Cardiac muscle cell (in vitro differentiated cells and primary cell): ENCODE data around the gene GRAMD2B. TPM values are rescaled to one million over a fixed set of nuclear protein-coding genes. Genes with fewer than 3 reads are reported as not detected.

ENCODE experiments used
- DNase-seq, 2 donors: peaks; one replicate each; pipeline versions ENCODE4 v3.0.0 to v3.0.0-alpha.2; 2010 to 2017; ENCODE audit warnings: low read depth in 1 of 2, low spot score in 1 of 2
- H3K27ac ChIP-seq: fragments of 200-600 bp; sonication (generic); 2 replicates; pipeline ENCODE4 v1.5.1; 2016
- H3K27me3 ChIP-seq: fragments of 200-600 bp; sonication (generic); 2 replicates; pipeline ENCODE4 v1.6.0; 2016; ENCODE audit warnings: control low read depth
- H3K36me3 ChIP-seq: fragments of 200-600 bp; sonication (generic); 2 replicates; pipeline ENCODE4 v1.5.1; 2016; ENCODE audit warnings: control low read depth
- H3K4me1 ChIP-seq: fragments of 200-600 bp; sonication (generic); 2 replicates; pipeline ENCODE4 v1.8.1; 2017; ENCODE audit warnings: low read depth, mild to moderate bottlenecking, mixed run types
- H3K4me3 ChIP-seq: fragments of 200-600 bp; sonication (generic); 2 replicates; pipeline ENCODE4 v1.5.1; 2016; ENCODE audit warnings: mild to moderate bottlenecking
- H3K9me3 ChIP-seq: fragments of 200-600 bp; sonication (generic); 2 replicates; pipeline ENCODE4 v1.5.1; 2017; ENCODE audit warnings: low read depth, mild to moderate bottlenecking, control low read depth
- polyA plus RNA-seq: library from polyadenylated mRNA; unstranded; fragments of >200 nt; fragmentation: Nextera tagmentation; extraction: Ambion mirVana; gene quantifications from 2 replicates; pipeline ENCODE4 v1.2.1, GENCODE V29; 2016
- total RNA-seq: library from RNA; depleted of rRNA; stranded (reverse); fragments of >200 nt; gene quantifications from 2 replicates; pipeline ENCODE4 v1.2.3, GENCODE V29; 2016
- TF ChIP-seq, protein P1 (sequence below): IDR thresholded peaks from 2 replicates; pipeline ENCODE4 v1.5.1; 2012; ENCODE audit warnings: low read depth, mild to moderate bottlenecking, low read length

Gene GRAMD2B
- total and polyA plus RNA-seq, 2 experiments from 2014 or later = 17.7 to 26.8 TPM

DNA sequence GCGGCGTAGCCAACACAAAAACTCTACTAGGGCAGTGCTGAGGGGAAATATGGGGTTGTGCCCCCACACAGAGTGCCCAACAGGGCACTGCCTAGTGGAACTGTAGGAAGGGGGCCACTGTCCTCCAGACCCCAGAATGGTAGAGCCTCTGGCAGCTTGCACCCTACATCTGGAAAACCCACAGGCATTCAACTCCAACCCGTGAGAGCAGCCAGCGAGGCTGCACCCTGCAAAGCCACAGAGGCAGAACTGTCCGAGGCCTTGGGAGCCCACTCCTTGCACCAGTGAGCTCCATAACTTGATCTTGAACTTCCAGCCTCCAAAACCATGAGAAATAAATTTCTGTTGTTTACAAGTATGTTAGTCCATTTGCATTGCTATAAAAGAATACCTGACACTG is 27.7 kb downstream of the GRAMD2B start:
- no peaks in the 10 kb centered on the region for H3K9me3 ChIP-seq
- H3K4me3 ChIP-seq = no peak overlapping the region
- TF ChIP-seq, protein P1, sequence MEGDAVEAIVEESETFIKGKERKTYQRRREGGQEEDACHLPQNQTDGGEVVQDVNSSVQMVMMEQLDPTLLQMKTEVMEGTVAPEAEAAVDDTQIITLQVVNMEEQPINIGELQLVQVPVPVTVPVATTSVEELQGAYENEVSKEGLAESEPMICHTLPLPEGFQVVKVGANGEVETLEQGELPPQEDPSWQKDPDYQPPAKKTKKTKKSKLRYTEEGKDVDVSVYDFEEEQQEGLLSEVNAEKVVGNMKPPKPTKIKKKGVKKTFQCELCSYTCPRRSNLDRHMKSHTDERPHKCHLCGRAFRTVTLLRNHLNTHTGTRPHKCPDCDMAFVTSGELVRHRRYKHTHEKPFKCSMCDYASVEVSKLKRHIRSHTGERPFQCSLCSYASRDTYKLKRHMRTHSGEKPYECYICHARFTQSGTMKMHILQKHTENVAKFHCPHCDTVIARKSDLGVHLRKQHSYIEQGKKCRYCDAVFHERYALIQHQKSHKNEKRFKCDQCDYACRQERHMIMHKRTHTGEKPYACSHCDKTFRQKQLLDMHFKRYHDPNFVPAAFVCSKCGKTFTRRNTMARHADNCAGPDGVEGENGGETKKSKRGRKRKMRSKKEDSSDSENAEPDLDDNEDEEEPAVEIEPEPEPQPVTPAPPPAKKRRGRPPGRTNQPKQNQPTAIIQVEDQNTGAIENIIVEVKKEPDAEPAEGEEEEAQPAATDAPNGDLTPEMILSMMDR = no peak
- H3K36me3 ChIP-seq = no peaks in the 10 kb centered on the region
- H3K27me3 ChIP-seq = no peaks in the 10 kb centered on the region
- no peak overlapping the region for H3K27ac ChIP-seq
- DNase-seq = no peak
- H3K4me1 ChIP-seq = peaks cover 14% of the 10 kb centered on the region

DNA sequence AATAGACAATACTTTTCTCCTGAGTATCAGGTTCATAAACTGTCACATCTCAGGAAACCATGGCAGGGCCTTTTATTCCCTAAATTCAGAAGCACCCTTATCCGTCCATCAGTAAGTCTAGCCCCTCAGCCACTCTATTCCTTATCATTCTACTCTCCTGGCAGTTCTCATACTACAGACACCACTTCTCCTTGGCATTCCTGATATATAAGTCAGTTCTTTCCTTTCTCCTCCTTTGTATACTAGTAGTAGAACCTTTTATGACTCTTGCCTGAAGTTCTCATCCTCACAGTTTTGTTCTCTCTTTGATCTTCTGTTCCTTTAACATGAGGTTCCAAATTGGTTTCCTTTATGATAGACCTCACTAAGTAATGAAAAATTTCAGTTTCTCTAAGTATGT is 29.3 kb downstream of the GRAMD2B start:
- no peak overlapping the region for H3K4me3 ChIP-seq
- H3K9me3 ChIP-seq = no peaks in the 10 kb centered on the region
- no peak for DNase-seq
- peaks cover 14% of the 10 kb centered on the region for H3K4me1 ChIP-seq
- no peak overlapping the region for H3K27ac ChIP-seq
- no peaks in the 10 kb centered on the region for H3K27me3 ChIP-seq
- TF ChIP-seq, protein P1 = no peak
- H3K36me3 ChIP-seq = no peaks in the 10 kb centered on the region

DNA sequence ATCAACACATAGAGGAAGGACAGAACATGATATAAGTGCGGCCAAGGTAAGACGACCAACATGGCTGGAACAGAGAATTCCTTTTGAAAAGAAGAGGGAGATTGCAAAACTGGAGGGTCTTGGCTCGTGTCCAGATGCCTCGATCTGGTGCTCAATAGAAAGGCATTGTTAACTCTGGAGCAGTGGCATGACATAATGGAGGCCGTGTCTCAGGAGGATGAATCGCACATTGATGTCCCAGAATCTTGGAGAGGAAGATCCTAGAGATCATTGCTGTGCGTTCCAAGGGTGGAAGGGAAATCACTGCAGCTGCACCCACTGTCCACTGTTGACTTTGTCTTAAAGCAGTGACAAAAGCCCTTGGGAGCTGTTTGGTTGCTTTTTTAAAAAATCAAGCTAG is 30.9 kb downstream of the GRAMD2B start:
- peak in 1 of 2 donors; percentile 66 for DNase-seq
- no peaks in the 10 kb centered on the region for H3K36me3 ChIP-seq
- no peaks in the 10 kb centered on the region for H3K9me3 ChIP-seq
- H3K4me3 ChIP-seq = no peak overlapping the region
- peaks cover 14% of the 10 kb centered on the region for H3K4me1 ChIP-seq
- TF ChIP-seq, protein P1 = no peak
- no peak overlapping the region for H3K27ac ChIP-seq
- H3K27me3 ChIP-seq = no peaks in the 10 kb centered on the region

DNA sequence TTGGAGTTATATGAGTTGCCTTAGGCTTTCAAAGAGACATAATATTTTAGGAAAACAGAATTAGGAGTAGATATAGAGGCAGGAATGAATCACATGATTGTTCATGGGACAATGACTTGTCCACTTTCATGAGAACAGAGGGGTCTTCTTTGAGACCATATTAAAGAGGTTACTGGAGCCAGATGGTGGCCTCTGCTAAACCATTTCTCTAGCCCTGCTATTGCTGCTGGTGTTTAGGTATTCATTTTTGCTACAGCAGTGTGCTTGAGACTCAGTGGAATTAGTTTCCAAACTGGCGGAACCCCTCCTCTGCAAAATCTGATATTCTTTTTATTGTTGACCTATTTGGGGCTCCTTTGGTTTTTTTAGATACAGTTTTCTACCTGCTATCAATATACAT is 31.3 kb downstream of the GRAMD2B start:
- Histone ChIP-seq H3K4me3 (no peak overlapping the region), H3K36me3 (no peaks in the 10 kb centered on the region), H3K27ac (no peak overlapping the region), H3K4me1 (peaks cover 14% of the 10 kb centered on the region), H3K9me3 (no peaks in the 10 kb centered on the region), H3K27me3 (no peaks in the 10 kb centered on the region)
- DNase-seq = no peak
- TF ChIP-seq, protein P1 = no peak

DNA sequence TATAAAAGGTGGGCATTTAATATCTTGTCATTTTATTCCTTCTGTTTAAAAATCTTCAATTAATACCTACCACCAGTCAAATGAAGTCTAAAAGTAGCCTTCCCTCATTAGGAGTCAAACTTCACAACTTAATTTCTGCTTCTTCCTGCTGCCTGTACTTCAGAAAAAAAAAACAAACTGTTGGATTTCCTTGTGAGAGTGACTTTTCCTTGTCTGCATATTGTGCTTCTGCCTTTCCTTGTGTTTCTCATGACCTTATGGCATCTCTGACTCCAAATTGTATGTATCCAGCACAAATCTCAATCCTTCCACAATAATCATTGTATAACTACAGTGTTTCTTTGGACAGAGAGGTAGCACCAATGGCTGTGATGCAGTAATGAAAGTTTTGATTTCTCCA is 32.1 kb downstream of the GRAMD2B start:
- no peaks in the 10 kb centered on the region for H3K27me3 ChIP-seq
- peaks cover 10% of the 10 kb centered on the region for H3K4me1 ChIP-seq
- no peaks in the 10 kb centered on the region for H3K36me3 ChIP-seq
- H3K4me3 ChIP-seq = no peak overlapping the region
- no peaks in the 10 kb centered on the region for H3K9me3 ChIP-seq
- no peak overlapping the region for H3K27ac ChIP-seq
- DNase-seq = no peak
- TF ChIP-seq, protein P1 = no peak

DNA sequence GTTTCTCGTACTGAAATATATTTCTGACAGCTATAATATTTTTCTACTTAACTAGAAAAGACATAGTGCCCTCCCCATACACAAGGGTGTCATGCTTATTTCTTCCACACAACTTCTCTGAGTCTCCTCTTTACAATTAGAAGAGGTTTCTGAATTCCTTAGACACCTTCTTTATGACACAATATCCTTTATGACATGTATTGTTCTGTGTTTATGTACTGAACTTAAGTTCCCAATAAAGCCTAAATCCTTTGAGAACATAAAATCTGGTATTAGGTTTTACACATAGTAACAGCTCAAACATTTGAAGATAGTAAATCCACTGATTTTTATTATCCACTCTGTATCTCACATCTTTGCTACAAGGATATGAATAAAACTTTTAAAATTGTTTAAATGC is 32.5 kb downstream of the GRAMD2B start:
- Histone ChIP-seq H3K27me3 (no peaks in the 10 kb centered on the region), H3K4me3 (no peak overlapping the region), H3K9me3 (no peaks in the 10 kb centered on the region), H3K27ac (no peak overlapping the region), H3K4me1 (peaks cover 6% of the 10 kb centered on the region), H3K36me3 (no peaks in the 10 kb centered on the region)
- TF ChIP-seq, protein P1 = no peak
- DNase-seq = no peak
